Transverse colon (tissue), 4 donors: ENCODE results near the gene TOE1. TPM values are rescaled to one million over a fixed set of nuclear protein-coding genes. Genes with fewer than 3 reads are reported as not detected.
A peak's percentile ranks its signal among the peaks of the same experiment; 100 is the strongest.
"Not testable (repeated sequence)": the region's sequence is repeated elsewhere in the genome, so short reads cannot be mapped to it uniquely, and the experiment has no call there.

ENCODE experiments used
- DNase-seq: peaks from one replicate; pipeline ENCODE4 v3.0.0-alpha.2; 2019
- H3K27ac ChIP-seq, 4 donors: fragments of 200-600 bp; sonication (generic); 2 replicates each; pipeline ENCODE4 v1.5.1; 2016 to 2018; ENCODE audit warnings: inconsistent platforms in 4 of 4
- H3K27me3 ChIP-seq: fragments of 200-600 bp; sonication (generic); 2 replicates; pipeline ENCODE4 v1.5.1; 2017; ENCODE audit warnings: inconsistent platforms
- H3K36me3 ChIP-seq, 4 donors: fragments of 200-600 bp; sonication (generic); 2 replicates each; pipeline ENCODE4 v1.5.1; 2017 to 2019; ENCODE audit warnings: inconsistent platforms in 4 of 4
- H3K4me1 ChIP-seq, 4 donors: fragments of 200-600 bp; sonication (generic); 2 replicates each; pipeline ENCODE4 v1.5.1; 2017 to 2020; ENCODE audit warnings: inconsistent platforms in 4 of 4
- H3K4me3 ChIP-seq, 4 donors: fragments of 200-600 bp; sonication (generic); 1 replicate in 1 of 4; 2 replicates in 3 of 4; pipeline versions ENCODE4 v1.5.1 to v1.6.1; 2017 to 2019; ENCODE audit warnings: inconsistent platforms in 4 of 4
- H3K9me3 ChIP-seq, 2 donors: fragments of 200-600 bp; sonication (generic); 2 replicates each; pipeline ENCODE4 v1.5.1; 2017 to 2019; ENCODE audit warnings: inconsistent platforms in 2 of 2
- CTCF ChIP-seq, 5 experiments: fragments of 200-600 bp in 3 of 5; fragments of 450-650 bp in 2 of 5; sonication (generic) in 3 of 5; IDR thresholded peaks; 1 replicate in 2 of 5; 2 replicates in 3 of 5; pipeline ENCODE4 v1.5.1; 2016 to 2017; ENCODE audit warnings: antibody characterized with exemption in 5 of 5, inconsistent platforms in 3 of 5, mild to moderate bottlenecking in 2 of 5, moderate library complexity in 1 of 5
- EP300 ChIP-seq: sonication (generic); formaldehyde crosslinking; IDR thresholded peaks from one replicate; pipeline ENCODE4 v1.6.1; 2017; ENCODE audit warnings: antibody characterized with exemption, low read depth
- POLR2A ChIP-seq: fragments of 450-650 bp; IDR thresholded peaks from one replicate; pipeline ENCODE4 v1.6.1; 2016; ENCODE audit warnings: antibody characterized with exemption, mild to moderate bottlenecking, moderate library complexity
- POLR2AphosphoS5 ChIP-seq, 3 donors: sonication (generic); formaldehyde crosslinking; IDR thresholded peaks; one replicate each; pipeline ENCODE4 v1.6.1; 2016; ENCODE audit warnings: antibody characterized with exemption in 3 of 3
- WGBS, 2 donors: methylation state at CpG; one replicate each; pipeline ENCODE4 v1.1.5; 2018; ENCODE audit warnings: low coverage in 1 of 2; 5-methylcytosine and 5-hydroxymethylcytosine counted together
- in situ Hi-C, 4 donors: fragments of 200-750 bp; cut with MboI; loops; one replicate each; pipeline versions ENCODE4 v1.15.0 to v1.15.1; 2017; ENCODE audit warnings: low sequenced_read_pairs in 3 of 4, low pct_ligation_motif_present in 1 of 4, low pct_unique_long_range_greater_than_20kb in 1 of 4
- intact Hi-C: fragments of 100-400 bp; cut with DNase I; formaldehyde crosslinking; loops from one replicate; pipeline ENCODE4 v1.15.1; 2023; ENCODE audit warnings: low total_unique reads
- total RNA-seq, 4 donors: library from RNA; depleted of rRNA; stranded (reverse); fragments of >200 nt; gene quantifications; one replicate each; pipeline ENCODE4 v1.1.0, GENCODE V29; 2016

TOE1 gene
- total RNA-seq, 4 donors from 2014 or later, result 4.8 to 58.7 (median 16.4) TPM

DNA sequence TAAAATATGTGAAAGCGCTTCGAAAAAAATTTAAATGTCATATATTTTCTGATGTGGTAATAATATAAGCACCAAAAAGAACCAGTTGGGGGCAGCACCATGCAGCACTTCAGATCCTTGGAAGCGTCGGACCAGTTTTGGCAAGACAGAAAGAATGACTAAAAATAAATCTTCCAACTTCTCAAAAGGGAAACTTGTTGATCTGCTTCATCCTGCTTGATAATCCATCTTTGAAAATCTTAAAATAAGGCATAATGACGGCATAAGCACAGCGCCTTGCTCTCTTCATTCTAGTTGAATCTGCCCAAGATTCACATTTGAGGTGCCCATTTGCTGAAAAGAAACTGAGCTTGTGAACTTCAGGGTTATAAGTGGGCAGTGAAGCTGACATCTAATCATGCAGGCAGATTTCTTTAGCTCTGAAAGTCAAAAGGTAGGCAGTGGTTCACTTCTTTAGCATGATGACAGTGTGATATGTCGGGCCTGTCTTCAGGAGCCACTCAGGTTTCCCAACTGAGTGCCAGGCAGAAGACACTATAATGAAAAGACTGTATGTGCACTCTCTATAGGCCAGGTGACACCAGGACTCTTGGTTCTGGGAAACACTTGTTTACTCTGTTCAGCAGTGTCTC lies 20.0 kb downstream of the TOE1 start:
- peaks cover 9 to 22% (median 15%) of the 10 kb centered on the region in 4 donors for H3K4me1 ChIP-seq
- no peaks in the 10 kb centered on the region for H3K9me3 ChIP-seq
- no peak for TF ChIP-seq EP300
- TF ChIP-seq CTCF (IDR thresholded peaks at IDR 0.05), result peak; percentile 67 to 85 (median 71)
- no peak for TF ChIP-seq POLR2AphosphoS5 (IDR thresholded peaks at IDR 0.05)
- TF ChIP-seq POLR2A, result no peak
- WGBS, 2 donors, result 28 to 29% methylated on average over 7 of the region's 7 CpGs
- intact Hi-C loops (loop anchor here (5.0 kb wide), 1 partner anchor 207 kb away; no protein-coding TSS in a partner anchor), in situ Hi-C loops (loop anchor here (5.0 to 10.0 kb wide), 3 partner anchors 132 to 205 kb away; partner anchors contain the start of gene TESK2 (in 4 of the 4))
- H3K27me3 ChIP-seq, result no peaks in the 10 kb centered on the region
- H3K36me3 ChIP-seq, result no peaks in the 10 kb centered on the region
- peak; percentile 71 for DNase-seq
- H3K4me3 ChIP-seq, result no peak overlapping the region
- H3K27ac ChIP-seq, result peak overlapping the region; percentile 73 to 76 (median 74)

- not testable (repeated sequence) for H3K9me3 ChIP-seq, H3K36me3 ChIP-seq, H3K27me3 ChIP-seq
- 20 to 62% methylated on average over 1 to 7 of the region's 7 CpGs for WGBS, 2 donors
- peak; percentile 55 for DNase-seq
- peak overlapping the region; percentile 73 to 76 (median 74) for H3K27ac ChIP-seq
- H3K4me3 ChIP-seq, result peak overlapping the region in 1 of 4 donors; percentile 20
- intact Hi-C loops (loop anchor here (5.0 kb wide), 1 partner anchor 206 kb away; no protein-coding TSS in a partner anchor), in situ Hi-C loops (loop anchor here in 1 of 4 donors (5.0 to 10.0 kb wide), 2 partner anchors 131 to 204 kb away; partner anchors contain the start of gene TESK2)
- TF ChIP-seq CTCF (IDR thresholded peaks at IDR 0.05) (peak in 2 of 5 experiments; percentile 29 to 44), POLR2AphosphoS5 (IDR thresholded peaks at IDR 0.05) (peak in 1 of 3 donors; percentile 31)
- peaks cover 9 to 20% (median 15%) of the 10 kb centered on the region in 4 donors for H3K4me1 ChIP-seq
Observed at GRCh38 chr1:45360981-45361380, 21.0 kb downstream of the TOE1 start.

GRCh38 chr1:45364294-45364693 lies 24.3 kb downstream of the TOE1 start:
- intact Hi-C loops (loop anchor here (5.0 kb wide), 1 partner anchor 203 kb away; no protein-coding TSS in a partner anchor), in situ Hi-C loops (loop anchor here in 1 of 4 donors (5.0 to 10.0 kb wide), 2 partner anchors 128 to 201 kb away; partner anchors contain the start of gene TESK2)
- H3K27ac ChIP-seq, result no peak overlapping the region
- H3K4me3 ChIP-seq, result no peak overlapping the region
- no peak for DNase-seq
- 88 to 95% methylated on average over 1 to 2 of the region's 2 CpGs for WGBS, 2 donors
- no peak for TF ChIP-seq EP300
- TF ChIP-seq CTCF (IDR thresholded peaks at IDR 0.05), result no peak
- TF ChIP-seq POLR2AphosphoS5 (IDR thresholded peaks at IDR 0.05), result no peak
- no peak for TF ChIP-seq POLR2A
- H3K4me1 ChIP-seq, result peaks cover 9 to 19% (median 15%) of the 10 kb centered on the region in 4 donors
- no peaks in the 10 kb centered on the region for H3K27me3 ChIP-seq
- no peaks in the 10 kb centered on the region for H3K36me3 ChIP-seq
- no peaks in the 10 kb centered on the region for H3K9me3 ChIP-seq

DNA sequence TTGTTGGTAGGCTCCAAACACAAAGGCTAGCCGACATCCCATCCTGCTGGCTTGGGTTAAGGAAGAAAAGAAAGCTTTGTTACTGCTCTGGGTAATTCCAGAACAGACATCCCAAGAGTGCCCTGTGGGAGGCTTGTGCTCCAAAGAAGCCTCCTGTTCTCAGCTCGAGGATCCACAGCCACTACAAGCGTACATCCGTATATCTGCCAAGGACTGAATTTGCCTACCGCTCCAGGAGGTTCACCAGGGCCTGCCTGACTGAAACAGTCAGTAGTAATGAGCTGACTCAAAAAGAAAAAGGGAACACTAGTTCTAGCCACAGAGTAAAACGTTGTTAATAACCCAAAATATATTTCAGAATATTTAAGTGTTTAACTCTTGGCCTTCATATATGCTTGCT lies 25.1 kb downstream of the TOE1 start:
- WGBS, 2 donors, result 70 to 82% methylated on average over 1 to 6 of the region's 6 CpGs
- intact Hi-C loops (no loop called here), in situ Hi-C loops (loop anchor here in 1 of 4 donors (10.0 kb wide), 1 partner anchor 200 kb away; no protein-coding TSS in a partner anchor)
- DNase-seq, result no peak
- no peaks in the 10 kb centered on the region for H3K27me3 ChIP-seq
- no peaks in the 10 kb centered on the region for H3K9me3 ChIP-seq
- no peaks in the 10 kb centered on the region for H3K36me3 ChIP-seq
- TF ChIP-seq EP300 (no peak), CTCF (IDR thresholded peaks at IDR 0.05) (no peak), POLR2AphosphoS5 (IDR thresholded peaks at IDR 0.05) (no peak), POLR2A (no peak)
- H3K4me1 ChIP-seq, result peaks cover 9 to 18% (median 15%) of the 10 kb centered on the region in 4 donors
- no peak overlapping the region for H3K27ac ChIP-seq
- no peak overlapping the region for H3K4me3 ChIP-seq
